Glutamatergic neuron (in vitro differentiated cells): ENCODE data around the gene CDR2. TPM values are rescaled to one million over a fixed set of nuclear protein-coding genes. Genes with fewer than 3 reads are reported as not detected.

ENCODE experiments used
- DNase-seq: peaks from one replicate; pipeline ENCODE4 v3.0.0; 2022
- H3K27ac Mint-ChIP-seq: one replicate; pipeline ENCODE4 v1.8.0; 2020; ENCODE audit warnings: mild to moderate bottlenecking, mixed read lengths, inconsistent platforms; ENCODE audit not compliant: unreplicated experiment
- H3K27me3 Mint-ChIP-seq: one replicate; pipeline ENCODE4 v1.8.0; 2020; ENCODE audit warnings: mild to moderate bottlenecking, moderate library complexity, mixed read lengths, inconsistent platforms; ENCODE audit not compliant: unreplicated experiment
- H3K36me3 Mint-ChIP-seq: one replicate; pipeline ENCODE4 v1.8.0; 2020; ENCODE audit warnings: mild to moderate bottlenecking, mixed read lengths, inconsistent platforms; ENCODE audit not compliant: unreplicated experiment
- H3K4me1 Mint-ChIP-seq: one replicate; pipeline ENCODE4 v1.8.0; 2020; ENCODE audit warnings: mild to moderate bottlenecking, low read depth, mixed read lengths, inconsistent platforms; ENCODE audit not compliant: unreplicated experiment
- H3K4me3 Mint-ChIP-seq: one replicate; pipeline ENCODE4 v1.8.0; 2020; ENCODE audit warnings: mild to moderate bottlenecking, mixed read lengths, inconsistent platforms; ENCODE audit not compliant: unreplicated experiment
- H3K9me3 Mint-ChIP-seq: one replicate; pipeline ENCODE4 v1.8.0; 2020; ENCODE audit warnings: mild to moderate bottlenecking, moderate library complexity, mixed read lengths, inconsistent platforms; ENCODE audit not compliant: unreplicated experiment
- CTCF ChIP-seq: fragments of 200-600 bp; sonication (generic); IDR thresholded peaks from one replicate; pipeline ENCODE4 v1.5.0; 2021; ENCODE audit not compliant: partially characterized antibody, unreplicated experiment
- total RNA-seq: library from RNA; stranded (reverse); fragmentation: NEBNext Ultra II Directional; extraction: Animal tissue kit (Norgen Biotek cat#: 25700); gene quantifications from one replicate; pipeline ENCODE4 v1.2.1, GENCODE V29; 2021; ENCODE audit not compliant: unreplicated experiment

Gene CDR2
- total RNA-seq, 1 donor from 2014 or later = 8.5 TPM

GRCh38 chr16:22402191-22402590 lies 27.8 kb upstream of the CDR2 start:
- no peak overlapping the region for H3K4me3 Mint-ChIP-seq
- H3K36me3 Mint-ChIP-seq = no peaks in the 10 kb centered on the region
- H3K9me3 Mint-ChIP-seq = no peaks in the 10 kb centered on the region

GRCh38 chr16:22400900-22401299 lies 26.5 kb upstream of the CDR2 start:
- Mint-ChIP-seq H3K4me3 (no peak overlapping the region), H3K4me1 (no peaks in the 10 kb centered on the region), H3K9me3 (no peaks in the 10 kb centered on the region), H3K27me3 (no peaks in the 10 kb centered on the region), H3K36me3 (no peaks in the 10 kb centered on the region), H3K27ac (no peak overlapping the region)
- no peak for TF ChIP-seq CTCF
- no peak for DNase-seq

More at GRCh38 chr16:22402191-22402590, 27.8 kb upstream of the CDR2 start:
- TF ChIP-seq CTCF = no peak
- DNase-seq = no peak
- Mint-ChIP-seq H3K4me1 (no peaks in the 10 kb centered on the region), H3K27ac (no peak overlapping the region), H3K27me3 (no peaks in the 10 kb centered on the region)

- H3K4me1 Mint-ChIP-seq = no peaks in the 10 kb centered on the region
- TF ChIP-seq CTCF = no peak
Observed at GRCh38 chr16:22397931-22398330, 23.5 kb upstream of the CDR2 start.

GRCh38 chr16:22397464-22397863 lies 23.0 kb upstream of the CDR2 start:
- Mint-ChIP-seq H3K27ac (no peak overlapping the region), H3K27me3 (no peaks in the 10 kb centered on the region), H3K36me3 (no peaks in the 10 kb centered on the region), H3K4me1 (no peaks in the 10 kb centered on the region), H3K9me3 (no peaks in the 10 kb centered on the region), H3K4me3 (no peak overlapping the region)
- DNase-seq = no peak
- TF ChIP-seq CTCF = no peak

More at GRCh38 chr16:22397931-22398330, 23.5 kb upstream of the CDR2 start:
- no peaks in the 10 kb centered on the region for H3K27me3 Mint-ChIP-seq
- H3K27ac Mint-ChIP-seq = no peak overlapping the region
- H3K9me3 Mint-ChIP-seq = no peaks in the 10 kb centered on the region
- no peak for DNase-seq
- H3K36me3 Mint-ChIP-seq = no peaks in the 10 kb centered on the region
- H3K4me3 Mint-ChIP-seq = no peak overlapping the region

- no peaks in the 10 kb centered on the region for H3K9me3 Mint-ChIP-seq
- TF ChIP-seq CTCF = no peak
- H3K27me3 Mint-ChIP-seq = no peaks in the 10 kb centered on the region
- no peaks in the 10 kb centered on the region for H3K4me1 Mint-ChIP-seq
- no peak for DNase-seq
- H3K27ac Mint-ChIP-seq = no peak overlapping the region
- no peaks in the 10 kb centered on the region for H3K36me3 Mint-ChIP-seq
- no peak overlapping the region for H3K4me3 Mint-ChIP-seq
Observed at GRCh38 chr16:22395960-22396359, 21.5 kb upstream of the CDR2 start.
